Stimulated activated CD8-positive, alpha-beta memory T cell treated with anti-CD3 and anti-CD28 coated beads, Interleukin-4, amount 100 ng/mL, for 1 hour (primary cell): ENCODE data around the gene MRPL55.

ENCODE experiments used
- DNase-seq, 2 donors: peaks; one replicate each; pipeline ENCODE4 v3.0.0-alpha.2; 2020; ENCODE audit warnings: low read depth in 2 of 2, low spot score in 1 of 2

MRPL55 gene

GRCh38 chr1:228148196-228148861 is 39.2 kb upstream of the MRPL55 start:
- no peak for DNase-seq

GRCh38 chr1:228147768-228148167 is 38.7 kb upstream of the MRPL55 start:
- DNase-seq: no peak

- DNase-seq: no peak
These were observed 38.1 kb upstream of the MRPL55 start for GRCh38 chr1:228147151-228147693.

GRCh38 chr1:228146417-228147150 is 37.5 kb upstream of the MRPL55 start:
- no peak for DNase-seq

- DNase-seq: no peak
These were observed 36.6 kb upstream of the MRPL55 start for GRCh38 chr1:228145463-228146416.

GRCh38 chr1:228144993-228145343 is 35.9 kb upstream of the MRPL55 start:
- no peak for DNase-seq

- DNase-seq: no peak
These were observed 35.3 kb upstream of the MRPL55 start for GRCh38 chr1:228144193-228144992.

GRCh38 chr1:228143480-228144192 is 34.5 kb upstream of the MRPL55 start:
- no peak for DNase-seq

GRCh38 chr1:228142701-228143136 is 33.6 kb upstream of the MRPL55 start:
- no peak for DNase-seq

- no peak for DNase-seq
These were observed 33.1 kb upstream of the MRPL55 start for GRCh38 chr1:228142155-228142691.

- DNase-seq: no peak
These were observed 32.3 kb upstream of the MRPL55 start for GRCh38 chr1:228141226-228142044.

- no peak for DNase-seq
These were observed 31.7 kb upstream of the MRPL55 start for GRCh38 chr1:228140724-228141225.

- peak; percentile 100 for DNase-seq
These were observed 31.0 kb upstream of the MRPL55 start, which contains the start of gene GUK1 for GRCh38 chr1:228139931-228140723. Gene GUK1, plus strand, starts transcription at chr1:228140279. Its CDS starts 24 bp downstream, at chr1:228140303.

- no peak for DNase-seq
These were observed 30.4 kb upstream of the MRPL55 start for GRCh38 chr1:228139406-228139930.

- DNase-seq: no peak
These were observed 27.8 kb upstream of the MRPL55 start for GRCh38 chr1:228136901-228137300.

GRCh38 chr1:228134591-228134990 is 25.5 kb upstream of the MRPL55 start:
- no peak for DNase-seq

- DNase-seq: no peak
These were observed 22.7 kb upstream of the MRPL55 start for GRCh38 chr1:228131766-228132165.
